Neural cell (in vitro differentiated cells): ENCODE measurements around the gene GDPD5. TPM values are rescaled to one million over a fixed set of nuclear protein-coding genes. Genes with fewer than 3 reads are reported as not detected.

Source experiments
- H2AFZ ChIP-seq: fragments of 200-600, 300-800 bp; sonication (generic), shearing (Covaris generic); 2 replicates; pipeline ENCODE4 v1.6.0; 2014; ENCODE audit warnings: low read depth, mild to moderate bottlenecking, antibody characterized with exemption, low read length, moderate library complexity
- H3F3A ChIP-seq: fragments of 200-600 bp; shearing (Covaris generic); 2 replicates; pipeline ENCODE4 v1.6.1; 2016; ENCODE audit warnings: mild to moderate bottlenecking, moderate library complexity, mixed read lengths, antibody characterized with exemption, low read length; ENCODE audit not compliant: insufficient read depth, poor library complexity, severe bottlenecking
- H3K27ac ChIP-seq: fragments of 200-600, 300-800 bp; sonication (generic), shearing (Covaris generic); 2 replicates; pipeline ENCODE4 v1.5.1; 2014; ENCODE audit warnings: mild to moderate bottlenecking, low read length, moderate library complexity
- H3K27me3 ChIP-seq: fragments of 300-800, 200-600 bp; sonication (generic), shearing (Covaris generic); 2 replicates; pipeline ENCODE4 v1.6.0; 2014; ENCODE audit warnings: mild to moderate bottlenecking, low read depth, low read length, moderate library complexity; ENCODE audit not compliant: insufficient read depth
- H3K36me3 ChIP-seq: fragments of 300-800, 200-600 bp; sonication (generic), shearing (Covaris generic); 2 replicates; pipeline ENCODE4 v1.5.1; 2014; ENCODE audit warnings: mild to moderate bottlenecking, antibody characterized with exemption, low read length, moderate library complexity; ENCODE audit not compliant: insufficient read depth
- H3K4me2 ChIP-seq: fragments of 300-800, 200-600 bp; sonication (generic), shearing (Covaris generic); 2 replicates; pipeline ENCODE4 v1.6.0; 2014; ENCODE audit warnings: mild to moderate bottlenecking, low read length
- H3K4me3 ChIP-seq: fragments of 300-800, 200-600 bp; sonication (generic), shearing (Covaris generic); 2 replicates; pipeline ENCODE4 v1.5.1; 2014; ENCODE audit warnings: mild to moderate bottlenecking, low read length, moderate library complexity
- H3K79me2 ChIP-seq: fragments of 200-600 bp; shearing (Covaris generic); replicated peaks from 2 replicates; pipeline ENCODE4 v1.6.0; 2014; ENCODE audit warnings: mild to moderate bottlenecking, low read length, moderate library complexity; ENCODE audit not compliant: insufficient read depth
- H3K9ac ChIP-seq: fragments of 300-800, 200-600 bp; sonication (generic), shearing (Covaris generic); 2 replicates; pipeline ENCODE4 v1.6.1; 2016; ENCODE audit warnings: mild to moderate bottlenecking, low read length, mixed read lengths
- H3K9me2 ChIP-seq: fragments of 200-600 bp; shearing (Covaris generic); 2 replicates; pipeline ENCODE4 v1.6.1; 2016; ENCODE audit warnings: mild to moderate bottlenecking, low read length, mixed read lengths; ENCODE audit not compliant: insufficient read depth
- H3K9me3 ChIP-seq: fragments of 200-600, 300-800 bp; sonication (generic), shearing (Covaris generic); 2 replicates; pipeline ENCODE4 v1.6.1; 2016; ENCODE audit warnings: mild to moderate bottlenecking, mixed run types, low read length, moderate library complexity, mixed read lengths
- H4K20me1 ChIP-seq: fragments of 200-600 bp; shearing (Covaris generic); 2 replicates; pipeline ENCODE4 v1.6.1; 2016; ENCODE audit warnings: mild to moderate bottlenecking, mixed run types; ENCODE audit not compliant: insufficient read depth
- CTCF ChIP-seq: fragments of 450-650 bp; IDR thresholded peaks from 2 replicates; pipeline ENCODE4 v1.5.1; 2014; ENCODE audit warnings: antibody characterized with exemption, mild to moderate bottlenecking, moderate library complexity; ENCODE audit not compliant: poor library complexity, severe bottlenecking
- EP300 ChIP-seq: fragments of 450-650 bp; conservative IDR thresholded peaks from 2 replicates; pipeline ENCODE4 v1.6.1; 2014; ENCODE audit warnings: antibody characterized with exemption, mild to moderate bottlenecking, moderate library complexity; ENCODE audit not compliant: poor library complexity, severe bottlenecking
- EZH2 ChIP-seq: fragments of 200-600, 300-800 bp; shearing (Covaris generic), sonication (generic); IDR thresholded peaks from 2 replicates; pipeline ENCODE4 v1.6.1; 2014; ENCODE audit warnings: antibody characterized with exemption, low read length, borderline replicate concordance, mild to moderate bottlenecking; ENCODE audit not compliant: insufficient read depth, poor library complexity, severe bottlenecking
- MXI1 ChIP-seq: fragments of 450-650 bp; conservative IDR thresholded peaks from 2 replicates; pipeline ENCODE4 v1.6.1; 2014; ENCODE audit warnings: antibody characterized with exemption, mild to moderate bottlenecking; ENCODE audit not compliant: poor library complexity, severe bottlenecking
- POLR2AphosphoS5 ChIP-seq: IDR thresholded peaks from 2 replicates; pipeline ENCODE4 v1.6.1; 2012
- RAD21 ChIP-seq: fragments of 450-650 bp; conservative IDR thresholded peaks from 2 replicates; pipeline ENCODE4 v1.6.1; 2014; ENCODE audit warnings: antibody characterized with exemption, mild to moderate bottlenecking, moderate library complexity
- REST ChIP-seq: IDR thresholded peaks from 2 replicates; pipeline ENCODE4 v1.6.1; 2012; ENCODE audit warnings: borderline replicate concordance
- SMC3 ChIP-seq: fragments of 450-650 bp; conservative IDR thresholded peaks from 2 replicates; pipeline ENCODE4 v1.6.1; 2014; ENCODE audit warnings: antibody characterized with exemption, mild to moderate bottlenecking, moderate library complexity; ENCODE audit not compliant: poor library complexity
- TAF1 ChIP-seq: IDR thresholded peaks from 2 replicates; pipeline ENCODE4 v1.6.1; 2012; ENCODE audit warnings: low read depth
- polyA plus RNA-seq: library from polyadenylated mRNA; depleted of rRNA; stranded (reverse); fragments of >200 nt; gene quantifications from 2 replicates; pipeline ENCODE4 v1.2.3, GENCODE V29; 2014

Gene GDPD5
- polyA plus RNA-seq, 1 donor from 2014 or later, result 19.2 TPM

GRCh38 chr11:75505916-75506692, 19.6 kb downstream of the GDPD5 start:
- Histone ChIP-seq H3K27ac (no peak overlapping the region), H2AFZ (no peak overlapping the region), H3K9ac (no peak overlapping the region), H3K27me3 (no peaks in the 10 kb centered on the region), H3K9me2 (no peaks in the 10 kb centered on the region), H3K79me2 (no peaks in the 10 kb centered on the region), H3K36me3 (no peaks in the 10 kb centered on the region), H3F3A (no peaks in the 10 kb centered on the region), H3K9me3 (no peaks in the 10 kb centered on the region), H3K4me2 (no peak overlapping the region), H3K4me3 (no peak overlapping the region), H4K20me1 (no peaks in the 10 kb centered on the region)
- no peak for TF ChIP-seq RAD21
- no peak for TF ChIP-seq CTCF
- no peak for TF ChIP-seq MXI1
- no peak for TF ChIP-seq EZH2
- no peak for TF ChIP-seq SMC3
- no peak for TF ChIP-seq POLR2AphosphoS5
- TF ChIP-seq TAF1, result no peak

- Histone ChIP-seq H2AFZ (no peak overlapping the region), H3K79me2 (no peaks in the 10 kb centered on the region), H3F3A (no peaks in the 10 kb centered on the region), H4K20me1 (no peaks in the 10 kb centered on the region), H3K9me2 (no peaks in the 10 kb centered on the region), H3K9me3 (no peaks in the 10 kb centered on the region), H3K36me3 (no peaks in the 10 kb centered on the region), H3K4me3 (no peak overlapping the region), H3K27me3 (no peaks in the 10 kb centered on the region), H3K4me2 (no peak overlapping the region), H3K27ac (no peak overlapping the region), H3K9ac (no peak overlapping the region)
- TF ChIP-seq MXI1 (no peak), TAF1 (no peak), CTCF (no peak), REST (no peak), POLR2AphosphoS5 (no peak), EP300 (no peak), SMC3 (no peak), RAD21 (no peak), EZH2 (no peak)
Measured at GRCh38 chr11:75504501-75504900, 21.2 kb downstream of the GDPD5 start.
